Ishikawa (cell line): ENCODE results near the gene FXYD5.

Source experiments
- CEBPB ChIP-seq: IDR thresholded peaks from 2 replicates; pipeline ENCODE4 v1.6.1; 2012
- CREB1 ChIP-seq: IDR thresholded peaks from 2 replicates; pipeline ENCODE4 v1.6.1; 2012; ENCODE audit warnings: low read depth
- EGR1 ChIP-seq: IDR thresholded peaks from 2 replicates; pipeline ENCODE4 v1.6.1; 2012
- EP300 ChIP-seq: IDR thresholded peaks from 2 replicates; pipeline ENCODE4 v1.6.1; 2012; ENCODE audit warnings: borderline replicate concordance
- FOXM1 ChIP-seq: IDR thresholded peaks from 2 replicates; pipeline ENCODE4 v1.6.1; 2012; ENCODE audit warnings: low read depth, borderline replicate concordance
- NFIC ChIP-seq: IDR thresholded peaks from 2 replicates; pipeline ENCODE4 v1.6.1; 2012
- RAD21 ChIP-seq: IDR thresholded peaks from 2 replicates; pipeline ENCODE4 v1.6.1; 2012; ENCODE audit warnings: low read depth
- TAF1 ChIP-seq: IDR thresholded peaks from 2 replicates; pipeline ENCODE4 v1.6.1; 2012; ENCODE audit warnings: low read depth, mild to moderate bottlenecking
- TCF12 ChIP-seq: IDR thresholded peaks from 2 replicates; pipeline ENCODE4 v1.6.1; 2012; ENCODE audit warnings: low read depth
- TEAD4 ChIP-seq: IDR thresholded peaks from 2 replicates; pipeline ENCODE4 v1.6.1; 2012
- YY1 ChIP-seq: IDR thresholded peaks from 2 replicates; pipeline ENCODE4 v1.6.1; 2012; ENCODE audit warnings: low read depth
- ZBTB7A ChIP-seq: IDR thresholded peaks from 2 replicates; pipeline ENCODE4 v1.6.1; 2012; ENCODE audit warnings: low read depth
- TF ChIP-seq, protein P1 (sequence below): IDR thresholded peaks from 2 replicates; pipeline ENCODE4 v1.6.1; 2012; ENCODE audit warnings: low read depth, mild to moderate bottlenecking
- TF ChIP-seq, protein P2 (sequence below): IDR thresholded peaks from 2 replicates; pipeline ENCODE4 v1.6.1; 2012
- TF ChIP-seq, protein P3 (sequence below): IDR thresholded peaks from 2 replicates; pipeline ENCODE4 v1.6.1; 2012

The FXYD5 gene

GRCh38 chr19:35204799-35205732, 50.5 kb downstream of the FXYD5 start:
- TF ChIP-seq FOXM1 (no peak), TAF1 (no peak), ZBTB7A (no peak), CREB1 (no peak), YY1 (no peak), CEBPB (no peak), TCF12 (no peak)
- TF ChIP-seq, protein P1, sequence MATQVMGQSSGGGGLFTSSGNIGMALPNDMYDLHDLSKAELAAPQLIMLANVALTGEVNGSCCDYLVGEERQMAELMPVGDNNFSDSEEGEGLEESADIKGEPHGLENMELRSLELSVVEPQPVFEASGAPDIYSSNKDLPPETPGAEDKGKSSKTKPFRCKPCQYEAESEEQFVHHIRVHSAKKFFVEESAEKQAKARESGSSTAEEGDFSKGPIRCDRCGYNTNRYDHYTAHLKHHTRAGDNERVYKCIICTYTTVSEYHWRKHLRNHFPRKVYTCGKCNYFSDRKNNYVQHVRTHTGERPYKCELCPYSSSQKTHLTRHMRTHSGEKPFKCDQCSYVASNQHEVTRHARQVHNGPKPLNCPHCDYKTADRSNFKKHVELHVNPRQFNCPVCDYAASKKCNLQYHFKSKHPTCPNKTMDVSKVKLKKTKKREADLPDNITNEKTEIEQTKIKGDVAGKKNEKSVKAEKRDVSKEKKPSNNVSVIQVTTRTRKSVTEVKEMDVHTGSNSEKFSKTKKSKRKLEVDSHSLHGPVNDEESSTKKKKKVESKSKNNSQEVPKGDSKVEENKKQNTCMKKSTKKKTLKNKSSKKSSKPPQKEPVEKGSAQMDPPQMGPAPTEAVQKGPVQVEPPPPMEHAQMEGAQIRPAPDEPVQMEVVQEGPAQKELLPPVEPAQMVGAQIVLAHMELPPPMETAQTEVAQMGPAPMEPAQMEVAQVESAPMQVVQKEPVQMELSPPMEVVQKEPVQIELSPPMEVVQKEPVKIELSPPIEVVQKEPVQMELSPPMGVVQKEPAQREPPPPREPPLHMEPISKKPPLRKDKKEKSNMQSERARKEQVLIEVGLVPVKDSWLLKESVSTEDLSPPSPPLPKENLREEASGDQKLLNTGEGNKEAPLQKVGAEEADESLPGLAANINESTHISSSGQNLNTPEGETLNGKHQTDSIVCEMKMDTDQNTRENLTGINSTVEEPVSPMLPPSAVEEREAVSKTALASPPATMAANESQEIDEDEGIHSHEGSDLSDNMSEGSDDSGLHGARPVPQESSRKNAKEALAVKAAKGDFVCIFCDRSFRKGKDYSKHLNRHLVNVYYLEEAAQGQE = no peak
- TF ChIP-seq, protein P2, sequence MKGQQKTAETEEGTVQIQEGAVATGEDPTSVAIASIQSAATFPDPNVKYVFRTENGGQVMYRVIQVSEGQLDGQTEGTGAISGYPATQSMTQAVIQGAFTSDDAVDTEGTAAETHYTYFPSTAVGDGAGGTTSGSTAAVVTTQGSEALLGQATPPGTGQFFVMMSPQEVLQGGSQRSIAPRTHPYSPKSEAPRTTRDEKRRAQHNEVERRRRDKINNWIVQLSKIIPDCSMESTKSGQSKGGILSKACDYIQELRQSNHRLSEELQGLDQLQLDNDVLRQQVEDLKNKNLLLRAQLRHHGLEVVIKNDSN = no peak

GRCh38 chr19:35205733-35206323, 51.3 kb downstream of the FXYD5 start:
- TF ChIP-seq TCF12 (no peak), CEBPB (no peak), EGR1 (no peak), NFIC (no peak), FOXM1 (no peak), TEAD4 (no peak), TAF1 (no peak), RAD21 (no peak), EP300 (no peak), YY1 (no peak), CREB1 (no peak), ZBTB7A (no peak)
- TF ChIP-seq, protein P2 = no peak
- TF ChIP-seq, protein P3, sequence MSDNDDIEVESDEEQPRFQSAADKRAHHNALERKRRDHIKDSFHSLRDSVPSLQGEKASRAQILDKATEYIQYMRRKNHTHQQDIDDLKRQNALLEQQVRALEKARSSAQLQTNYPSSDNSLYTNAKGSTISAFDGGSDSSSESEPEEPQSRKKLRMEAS = no peak
- TF ChIP-seq, protein P1 = no peak

GRCh38 chr19:35206379-35206778, 51.8 kb downstream of the FXYD5 start:
- TF ChIP-seq TAF1 (no peak), EP300 (no peak), CEBPB (no peak), ZBTB7A (no peak), TEAD4 (no peak), NFIC (no peak), YY1 (no peak), FOXM1 (no peak)
- TF ChIP-seq, protein P2 = no peak

- TF ChIP-seq, protein P2 = no peak
- TF ChIP-seq ZBTB7A (no peak), TCF12 (no peak), EGR1 (no peak), RAD21 (no peak), CREB1 (no peak)
- TF ChIP-seq, protein P3 = no peak
- TF ChIP-seq, protein P1 = no peak
Measured at GRCh38 chr19:35206855-35207254, 52.3 kb downstream of the FXYD5 start.
